Measurements from ENCODE around the gene RPP30.
"Not testable (repeated sequence)": the region's sequence is repeated elsewhere in the genome, so short reads cannot be mapped to it uniquely, and the experiment has no call there.

RPP30 gene

DNA sequence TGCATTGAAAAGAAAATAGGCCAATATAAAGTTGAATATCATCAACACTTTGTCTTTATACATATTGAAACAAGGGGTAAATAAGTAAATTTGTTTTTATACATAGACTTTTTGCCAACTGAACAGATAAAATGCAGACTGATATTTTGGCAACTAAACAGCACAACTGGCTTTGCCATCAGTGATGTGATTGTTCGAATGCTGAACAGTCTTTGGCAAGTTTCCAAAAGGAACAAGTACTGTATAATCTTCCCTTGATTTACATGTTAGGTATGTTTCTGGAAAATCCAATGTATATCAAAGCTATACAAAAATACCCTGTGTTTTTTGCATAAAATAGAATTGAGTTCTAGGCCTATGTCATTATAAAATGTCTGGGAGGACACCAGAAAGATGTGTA is 67.3 kb downstream of the RPP30 start:
- Histone ChIP-seq H3K9ac (ENCODE audit: low read depth in 1 of 2, low read length in 2 of 2) (no peak overlapping the region), H3K4me3 (ENCODE audit: low read length in 2 of 2) (no peak overlapping the region), H3K4me1 (ENCODE audit: control insufficient read depth in 2 of 2, insufficient read depth in 2 of 2, low read length in 2 of 2) (peaks cover 0 to 2% of the 10 kb centered on the region in 2 donors), H3K9me3 (ENCODE audit: control insufficient read depth in 2 of 2, low read length in 2 of 2) (no peaks in the 10 kb centered on the region), H3K27me3 (ENCODE audit: control insufficient read depth in 2 of 2, insufficient read depth in 2 of 2, low read length in 2 of 2) (no peaks in the 10 kb centered on the region), H3K27ac (ENCODE audit: low read depth in 2 of 2, low read length in 2 of 2) (no peak overlapping the region), H3K36me3 (ENCODE audit: control insufficient read depth in 2 of 2, insufficient read depth in 2 of 2, low read length in 2 of 2) (no peaks in the 10 kb centered on the region)

DNA sequence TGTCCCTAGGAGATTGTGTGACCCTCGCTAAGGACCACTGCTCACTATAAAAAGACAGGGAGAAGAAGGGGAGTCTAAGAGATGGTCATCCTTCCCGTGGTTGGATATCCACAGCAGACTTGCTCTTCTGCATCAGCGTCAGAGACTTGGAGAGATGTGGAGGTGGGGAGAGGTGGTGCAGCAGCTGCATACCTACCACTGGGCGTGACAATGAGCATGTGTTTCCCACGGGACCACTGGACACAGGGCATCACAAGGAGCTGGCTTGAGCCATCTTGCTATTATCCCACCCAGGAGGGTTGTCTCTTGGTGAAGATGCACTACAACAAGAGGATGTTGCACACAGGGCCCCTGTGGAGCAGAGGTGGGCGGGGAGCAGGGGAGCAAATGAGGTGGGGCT is 67.9 kb downstream of the RPP30 start:
- no peak overlapping the region for H3K27ac ChIP-seq (ENCODE audit: low read depth in 2 of 2, low read length in 2 of 2)
- H3K4me3 ChIP-seq (ENCODE audit: low read length in 2 of 2), result no peak overlapping the region
- H3K36me3 ChIP-seq (ENCODE audit: control insufficient read depth in 2 of 2, insufficient read depth in 2 of 2, low read length in 2 of 2), result no peaks in the 10 kb centered on the region
- H3K9me3 ChIP-seq (ENCODE audit: control insufficient read depth in 2 of 2, low read length in 2 of 2), result no peaks in the 10 kb centered on the region
- H3K27me3 ChIP-seq (ENCODE audit: control insufficient read depth in 2 of 2, insufficient read depth in 2 of 2, low read length in 2 of 2), result no peaks in the 10 kb centered on the region
- H3K4me1 ChIP-seq (ENCODE audit: control insufficient read depth in 2 of 2, insufficient read depth in 2 of 2, low read length in 2 of 2), result peaks cover 0 to 2% of the 10 kb centered on the region in 2 donors
- no peak overlapping the region for H3K9ac ChIP-seq (ENCODE audit: low read depth in 1 of 2, low read length in 2 of 2)

DNA sequence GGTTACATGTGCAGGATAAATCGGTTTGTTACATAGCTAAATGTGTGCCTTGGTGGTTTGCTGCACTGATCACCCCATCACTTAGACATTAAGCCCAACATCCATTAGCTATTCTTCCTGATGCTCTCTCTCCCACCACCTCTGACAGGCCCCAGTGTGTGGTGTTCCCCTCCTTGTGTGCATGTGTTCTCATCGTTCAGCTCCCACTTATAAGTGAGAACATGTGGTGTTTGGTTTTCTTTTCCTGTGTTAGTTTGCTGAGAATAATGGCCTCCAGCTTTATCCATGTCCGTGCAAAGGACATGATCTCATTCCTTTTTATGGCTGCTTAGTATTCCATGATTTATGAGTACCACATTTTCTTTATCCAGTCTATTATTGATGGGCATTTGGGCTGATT is 71.2 kb downstream of the RPP30 start:
- H3K9me3 ChIP-seq (ENCODE audit: control insufficient read depth in 2 of 2, low read length in 2 of 2); H3K9ac ChIP-seq (ENCODE audit: low read depth in 1 of 2, low read length in 2 of 2); H3K27ac ChIP-seq (ENCODE audit: low read depth in 2 of 2, low read length in 2 of 2); H3K36me3 ChIP-seq (ENCODE audit: control insufficient read depth in 2 of 2, insufficient read depth in 2 of 2, low read length in 2 of 2); H3K4me1 ChIP-seq (ENCODE audit: control insufficient read depth in 2 of 2, insufficient read depth in 2 of 2, low read length in 2 of 2); H3K27me3 ChIP-seq (ENCODE audit: control insufficient read depth in 2 of 2, insufficient read depth in 2 of 2, low read length in 2 of 2); H3K4me3 ChIP-seq (ENCODE audit: low read length in 2 of 2): not testable (repeated sequence)

DNA sequence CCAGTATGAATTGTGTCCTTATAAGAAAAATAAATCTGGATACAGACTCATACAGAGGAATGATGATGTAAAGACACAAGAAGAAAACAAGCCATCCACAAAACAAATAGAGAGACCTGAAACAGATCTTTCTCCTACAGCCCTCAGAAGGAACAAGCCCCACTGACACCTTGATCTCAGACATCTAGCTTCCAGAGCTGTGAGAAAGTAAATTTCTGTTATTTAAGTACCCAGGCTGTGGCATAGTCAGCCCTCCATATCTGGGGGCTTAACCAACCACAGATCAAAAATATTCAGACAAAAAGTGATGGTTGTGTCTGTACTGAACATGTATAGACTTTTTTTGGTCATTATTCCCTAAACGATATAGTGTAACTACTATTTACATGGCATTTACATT is 73.0 kb downstream of the RPP30 start:
- Histone ChIP-seq H3K4me1 (ENCODE audit: control insufficient read depth in 2 of 2, insufficient read depth in 2 of 2, low read length in 2 of 2) (no peaks in the 10 kb centered on the region), H3K9me3 (ENCODE audit: control insufficient read depth in 2 of 2, low read length in 2 of 2) (no peaks in the 10 kb centered on the region), H3K36me3 (ENCODE audit: control insufficient read depth in 2 of 2, insufficient read depth in 2 of 2, low read length in 2 of 2) (no peaks in the 10 kb centered on the region), H3K9ac (ENCODE audit: low read depth in 1 of 2, low read length in 2 of 2) (no peak overlapping the region), H3K4me3 (ENCODE audit: low read length in 2 of 2) (no peak overlapping the region), H3K27ac (ENCODE audit: low read depth in 2 of 2, low read length in 2 of 2) (no peak overlapping the region), H3K27me3 (ENCODE audit: control insufficient read depth in 2 of 2, insufficient read depth in 2 of 2, low read length in 2 of 2) (no peaks in the 10 kb centered on the region)

DNA sequence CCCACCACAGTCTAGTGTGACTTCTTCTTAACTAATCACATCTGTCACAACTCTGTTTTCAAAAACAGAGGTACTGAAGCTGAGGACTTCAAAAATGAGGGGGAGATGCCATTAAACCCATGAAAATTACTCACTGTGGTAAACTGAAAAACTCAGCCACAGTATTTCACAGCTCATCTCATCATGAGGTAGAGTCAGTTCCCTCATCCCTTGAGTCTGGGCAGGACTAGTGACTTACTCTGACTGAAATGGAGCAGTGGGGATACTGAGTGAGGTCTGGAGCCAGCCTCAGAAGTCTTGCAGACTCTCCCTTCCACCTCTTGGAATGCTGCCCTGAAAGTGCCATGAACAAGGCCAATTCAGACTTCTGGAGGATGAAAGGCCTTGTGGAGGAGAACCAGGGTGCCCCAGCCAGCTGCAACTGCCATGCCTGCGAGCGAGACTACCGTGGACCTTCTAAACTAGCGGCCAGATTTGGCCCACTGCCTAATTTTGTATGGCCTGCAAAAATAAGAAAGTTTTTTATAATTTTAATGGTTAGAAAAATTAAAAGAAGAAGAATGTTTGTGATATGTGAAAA is 73.8 kb downstream of the RPP30 start:
- H3K9me3 ChIP-seq (ENCODE audit: control insufficient read depth in 2 of 2, low read length in 2 of 2), result no peaks in the 10 kb centered on the region
- no peaks in the 10 kb centered on the region for H3K4me1 ChIP-seq (ENCODE audit: control insufficient read depth in 2 of 2, insufficient read depth in 2 of 2, low read length in 2 of 2)
- H3K27ac ChIP-seq (ENCODE audit: low read depth in 2 of 2, low read length in 2 of 2), result no peak overlapping the region
- no peak overlapping the region for H3K9ac ChIP-seq (ENCODE audit: low read depth in 1 of 2, low read length in 2 of 2)
- no peaks in the 10 kb centered on the region for H3K27me3 ChIP-seq (ENCODE audit: control insufficient read depth in 2 of 2, insufficient read depth in 2 of 2, low read length in 2 of 2)
- no peaks in the 10 kb centered on the region for H3K36me3 ChIP-seq (ENCODE audit: control insufficient read depth in 2 of 2, insufficient read depth in 2 of 2, low read length in 2 of 2)
- H3K4me3 ChIP-seq (ENCODE audit: low read length in 2 of 2), result no peak overlapping the region

DNA sequence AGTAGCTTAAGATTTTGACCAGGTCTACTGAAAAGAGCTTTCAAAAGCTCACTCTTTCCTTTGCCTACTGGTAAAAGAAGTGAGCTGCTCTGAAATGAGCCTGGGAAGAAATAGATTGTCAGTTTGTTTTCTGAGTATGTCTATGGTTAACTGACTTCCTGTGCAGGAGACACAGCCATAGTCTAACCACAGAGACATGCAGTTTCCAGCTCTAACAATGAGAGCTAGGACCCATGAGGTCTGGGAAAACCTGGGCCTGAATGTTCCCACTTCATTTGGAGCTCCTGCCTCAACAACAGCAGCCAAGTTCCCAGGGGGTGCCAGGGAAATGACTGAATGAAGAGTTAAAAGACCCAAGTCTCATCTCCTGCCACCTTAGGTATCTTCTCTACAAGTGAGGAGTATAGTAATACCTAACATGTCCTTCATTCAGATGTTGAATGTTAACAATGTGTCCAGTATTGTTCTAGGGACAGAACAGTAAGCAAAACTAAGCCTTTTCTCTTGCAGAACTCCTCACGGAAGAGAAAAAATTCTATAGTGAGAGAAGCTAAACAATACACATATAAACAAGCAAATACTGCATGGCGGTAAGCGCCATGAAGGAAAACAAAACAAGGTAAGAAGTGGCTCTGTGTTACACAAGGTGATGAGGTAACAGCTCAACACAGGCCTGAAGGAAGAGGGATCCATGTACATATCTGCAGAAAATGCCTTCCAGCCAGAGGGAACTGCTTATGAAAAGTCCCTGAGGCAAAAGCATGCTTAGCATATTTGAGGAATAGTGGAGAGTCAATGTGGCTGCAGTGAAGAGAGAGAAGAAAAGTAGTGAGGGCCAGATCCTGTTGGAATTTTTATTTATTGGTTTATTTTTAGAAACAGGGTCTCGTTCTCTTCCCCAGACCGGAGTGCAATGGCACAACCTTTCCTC is 75.5 kb downstream of the RPP30 start:
- H3K4me3 ChIP-seq (ENCODE audit: low read length in 2 of 2), result no peak overlapping the region
- no peaks in the 10 kb centered on the region for H3K36me3 ChIP-seq (ENCODE audit: control insufficient read depth in 2 of 2, insufficient read depth in 2 of 2, low read length in 2 of 2)
- H3K27ac ChIP-seq (ENCODE audit: low read depth in 2 of 2, low read length in 2 of 2), result no peak overlapping the region
- H3K9me3 ChIP-seq (ENCODE audit: control insufficient read depth in 2 of 2, low read length in 2 of 2), result no peaks in the 10 kb centered on the region
- H3K4me1 ChIP-seq (ENCODE audit: control insufficient read depth in 2 of 2, insufficient read depth in 2 of 2, low read length in 2 of 2), result no peaks in the 10 kb centered on the region
- no peaks in the 10 kb centered on the region for H3K27me3 ChIP-seq (ENCODE audit: control insufficient read depth in 2 of 2, insufficient read depth in 2 of 2, low read length in 2 of 2)
- no peak overlapping the region for H3K9ac ChIP-seq (ENCODE audit: low read depth in 1 of 2, low read length in 2 of 2)
